Panc1 (cell line): ENCODE measurements around the gene CSNK1G2.

Experiments
- CTCF ChIP-seq: fragments of 450-650 bp; IDR thresholded peaks from 2 replicates; pipeline ENCODE4 v1.5.1; 2017; ENCODE audit warnings: mild to moderate bottlenecking
- TCF7L2 ChIP-seq: IDR thresholded peaks from 2 replicates; pipeline ENCODE4 v1.6.1; 2011; ENCODE audit warnings: mild to moderate bottlenecking, low read depth, low read length, inconsistent platforms

- TF ChIP-seq CTCF (no peak), TCF7L2 (no peak)
Measured at GRCh38 chr19:2012941-2013682, 72.1 kb downstream of the CSNK1G2 start.
